HEK293T (cell line): ENCODE results near the gene FTO.

ENCODE experiments used
- CTCF ChIA-PET: fragments of 350-600 bp; formaldehyde crosslinking; extraction: SDS; loops from one replicate; lab custom pipeline; 2021; ENCODE audit warnings: antibody characterized with exemption, inconsistent platforms; lab: Yijun Ruan, JAX
- POLR2A ChIA-PET: fragments of 350-600 bp; formaldehyde crosslinking; extraction: SDS; loops from one replicate; lab custom pipeline; 2020; ENCODE audit warnings: antibody characterized with exemption, inconsistent platforms; lab: Yijun Ruan, JAX
- DNase-seq: peaks from one replicate; pipeline ENCODE4 v3.0.0; 2012; ENCODE audit warnings: mixed read lengths; ENCODE audit errors: extremely low spot score
- ARNT ChIP-seq: fragments of 450-650 bp; IDR thresholded peaks from 2 replicates; pipeline ENCODE4 v1.6.1; 2017; ENCODE audit warnings: mild to moderate bottlenecking
- BHLHE40 ChIP-seq: fragments of 450-650 bp; IDR thresholded peaks from 2 replicates; pipeline ENCODE4 v1.6.1; 2016; ENCODE audit warnings: mild to moderate bottlenecking, moderate library complexity, borderline replicate concordance
- CTBP1 ChIP-seq: fragments of 450-650 bp; IDR thresholded peaks from 2 replicates; pipeline ENCODE4 v1.6.1; 2016; ENCODE audit warnings: borderline replicate concordance
- ELF4 ChIP-seq: fragments of 450-650 bp; IDR thresholded peaks from 2 replicates; pipeline ENCODE4 v1.6.1; 2017; ENCODE audit warnings: antibody characterized with exemption
- FOXA1 ChIP-seq: fragments of 450-650 bp; IDR thresholded peaks from 2 replicates; pipeline ENCODE4 v1.6.1; 2016; ENCODE audit warnings: mild to moderate bottlenecking
- FOXK2 ChIP-seq: fragments of 450-650 bp; IDR thresholded peaks from 2 replicates; pipeline ENCODE4 v1.6.1; 2016; ENCODE audit warnings: mild to moderate bottlenecking
- FOXM1 ChIP-seq: fragments of 450-650 bp; IDR thresholded peaks from 2 replicates; pipeline ENCODE4 v1.6.1; 2017; ENCODE audit warnings: mild to moderate bottlenecking, borderline replicate concordance
- HDGF ChIP-seq: fragments of 450-650 bp; IDR thresholded peaks from 2 replicates; pipeline ENCODE4 v1.6.1; 2017; ENCODE audit warnings: antibody characterized with exemption, borderline replicate concordance
- L3MBTL2 ChIP-seq: fragments of 450-650 bp; conservative IDR thresholded peaks from 2 replicates; pipeline ENCODE4 v1.6.1; 2016; ENCODE audit warnings: mild to moderate bottlenecking
- LEF1 ChIP-seq: fragments of 450-650 bp; IDR thresholded peaks from 2 replicates; pipeline ENCODE4 v1.6.1; 2017; ENCODE audit warnings: mild to moderate bottlenecking, borderline replicate concordance
- NFRKB ChIP-seq: fragments of 450-650 bp; IDR thresholded peaks from 2 replicates; pipeline ENCODE4 v1.6.1; 2016; ENCODE audit warnings: mild to moderate bottlenecking, moderate library complexity
- PKNOX1 ChIP-seq: fragments of 450-650 bp; IDR thresholded peaks from 2 replicates; pipeline ENCODE4 v1.6.1; 2016
- SP1 ChIP-seq: fragments of 450-650 bp; IDR thresholded peaks from 2 replicates; pipeline ENCODE4 v1.6.1; 2017
- SUZ12 ChIP-seq: fragments of 450-650 bp; IDR thresholded peaks from 2 replicates; pipeline ENCODE4 v1.6.1; 2016; ENCODE audit warnings: mild to moderate bottlenecking
- TARDBP ChIP-seq: fragments of 450-650 bp; IDR thresholded peaks from 2 replicates; pipeline ENCODE4 v1.6.1; 2016
- ZNF384 ChIP-seq: fragments of 450-650 bp; IDR thresholded peaks from 2 replicates; pipeline ENCODE4 v1.6.1; 2016

The FTO gene

GRCh38 chr16:54128629-54129234 is 424.8 kb downstream of the FTO start:
- TF ChIP-seq BHLHE40: no peak
- no peak for TF ChIP-seq LEF1
- no peak for TF ChIP-seq NFRKB
- no peak for TF ChIP-seq CTBP1
- no peak for DNase-seq
- POLR2A ChIA-PET: no interaction called here
- CTCF ChIA-PET: interaction anchor here (0.6 kb wide), 1 partner anchor 16 kb away, joined by 4 read pairs; no protein-coding TSS in a partner anchor

- TF ChIP-seq TARDBP (no peak), LEF1 (no peak), SUZ12 (no peak), BHLHE40 (no peak), FOXM1 (no peak), L3MBTL2 (no peak), NFRKB (no peak), ZNF384 (no peak), ELF4 (no peak), FOXA1 (no peak), CTBP1 (no peak), FOXK2 (no peak)
- DNase-seq: no peak
- ChIA-PET CTCF (no interaction called here), POLR2A (no interaction called here)
Observed at GRCh38 chr16:54129810-54130209, 425.9 kb downstream of the FTO start.

GRCh38 chr16:54135361-54136275 is 431.7 kb downstream of the FTO start:
- TF ChIP-seq TARDBP (no peak), CTBP1 (no peak), FOXK2 (no peak), HDGF (no peak), SP1 (no peak), PKNOX1 (no peak), ZNF384 (no peak), ARNT (no peak), ELF4 (no peak), FOXA1 (no peak), FOXM1 (no peak), SUZ12 (no peak), BHLHE40 (no peak), LEF1 (no peak), NFRKB (no peak), L3MBTL2 (no peak)
- ChIA-PET CTCF (no interaction called here), POLR2A (no interaction called here)
- no peak for DNase-seq

- ChIA-PET CTCF (no interaction called here), POLR2A (no interaction called here)
- no peak for TF ChIP-seq LEF1
- no peak for TF ChIP-seq ZNF384
- TF ChIP-seq HDGF: no peak
- TF ChIP-seq BHLHE40: no peak
- no peak for TF ChIP-seq PKNOX1
- TF ChIP-seq SP1: no peak
- no peak for TF ChIP-seq FOXA1
- TF ChIP-seq TARDBP: no peak
- TF ChIP-seq CTBP1: no peak
- no peak for TF ChIP-seq FOXM1
- TF ChIP-seq L3MBTL2: no peak
- no peak for TF ChIP-seq ELF4
- no peak for TF ChIP-seq SUZ12
- no peak for TF ChIP-seq ARNT
- no peak for TF ChIP-seq FOXK2
- DNase-seq: no peak
Observed at GRCh38 chr16:54136276-54136625, 432.3 kb downstream of the FTO start.

GRCh38 chr16:54140057-54140787 is 436.3 kb downstream of the FTO start:
- no peak for DNase-seq
- TF ChIP-seq FOXA1 (no peak), CTBP1 (no peak), L3MBTL2 (no peak), BHLHE40 (no peak), ELF4 (no peak), PKNOX1 (no peak), FOXK2 (no peak), ARNT (no peak), ZNF384 (no peak), HDGF (no peak), FOXM1 (no peak), NFRKB (no peak), TARDBP (no peak), SP1 (no peak), SUZ12 (no peak), LEF1 (no peak)
- ChIA-PET POLR2A (no interaction called here), CTCF (no interaction called here)
